NCI-H1048 (cell line): Measurements from ENCODE around the gene VIPR1.

Experiments used
- DNase-seq: peaks from one replicate; lab custom pipeline; 2025; lab: John Stamatoyannopoulos, UW

Gene VIPR1

DNA sequence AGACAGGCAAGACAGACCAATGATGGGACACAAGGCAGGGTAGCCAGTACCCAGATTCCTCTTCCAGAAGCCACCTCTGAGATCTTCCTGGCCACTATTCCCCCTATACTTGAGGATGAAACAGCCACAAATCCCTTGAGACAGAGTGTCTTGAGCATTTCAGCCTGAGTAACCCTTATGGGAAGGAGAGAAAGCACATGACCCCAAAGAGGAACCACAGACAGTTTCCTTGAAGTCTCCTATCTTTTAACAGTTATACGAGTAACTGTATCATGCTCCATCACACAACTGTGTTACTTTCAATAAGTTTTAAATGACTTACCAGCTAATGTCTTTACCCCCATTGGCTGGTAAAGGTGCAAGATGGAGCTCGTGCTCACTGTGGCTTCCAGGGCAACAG, 9.3 kb downstream of the VIPR1 start:
- no peak for DNase-seq

- DNase-seq, result no peak
Observed at GRCh38 chr3:42513121-42513520, 10.7 kb downstream of the VIPR1 start.

DNA sequence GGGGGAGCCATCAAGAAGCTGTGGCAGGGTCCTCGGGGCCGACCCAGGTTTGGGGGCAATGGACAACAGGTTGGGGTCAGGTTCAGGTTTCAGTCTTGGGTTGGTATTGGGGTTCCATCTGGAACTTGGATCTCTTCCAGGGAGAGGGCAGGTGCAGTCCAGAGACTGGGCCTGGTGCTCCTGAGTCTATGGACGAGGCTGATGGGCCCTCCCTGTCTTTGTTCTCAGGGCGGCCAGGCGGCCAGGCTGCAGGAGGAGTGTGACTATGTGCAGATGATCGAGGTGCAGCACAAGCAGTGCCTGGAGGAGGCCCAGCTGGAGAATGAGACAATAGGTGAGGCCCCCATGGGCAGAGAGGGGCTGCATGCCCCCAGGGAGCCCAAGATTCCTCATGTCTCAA, 11.1 kb downstream of the VIPR1 start:
- DNase-seq, result no peak

DNA sequence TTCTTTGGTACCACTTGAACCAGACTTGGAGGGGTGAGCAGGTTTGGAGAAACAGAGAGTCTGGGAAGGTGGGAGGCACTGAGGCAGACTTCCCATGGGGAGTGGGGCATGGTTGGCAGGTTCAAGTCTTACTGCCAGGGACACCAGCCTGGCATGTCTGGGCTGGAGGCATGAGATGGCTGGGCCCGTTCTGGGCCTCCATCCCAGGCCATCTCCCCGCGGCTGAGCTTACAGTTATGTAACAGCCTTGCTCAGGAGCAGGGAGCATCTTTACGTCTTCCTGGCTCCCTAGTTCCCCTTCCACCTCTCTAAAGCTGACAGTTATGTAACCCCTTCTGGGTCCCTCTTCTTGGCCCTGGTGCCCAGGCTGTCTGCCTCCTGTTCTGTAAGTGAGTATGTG, 12.4 kb downstream of the VIPR1 start:
- no peak for DNase-seq

DNA sequence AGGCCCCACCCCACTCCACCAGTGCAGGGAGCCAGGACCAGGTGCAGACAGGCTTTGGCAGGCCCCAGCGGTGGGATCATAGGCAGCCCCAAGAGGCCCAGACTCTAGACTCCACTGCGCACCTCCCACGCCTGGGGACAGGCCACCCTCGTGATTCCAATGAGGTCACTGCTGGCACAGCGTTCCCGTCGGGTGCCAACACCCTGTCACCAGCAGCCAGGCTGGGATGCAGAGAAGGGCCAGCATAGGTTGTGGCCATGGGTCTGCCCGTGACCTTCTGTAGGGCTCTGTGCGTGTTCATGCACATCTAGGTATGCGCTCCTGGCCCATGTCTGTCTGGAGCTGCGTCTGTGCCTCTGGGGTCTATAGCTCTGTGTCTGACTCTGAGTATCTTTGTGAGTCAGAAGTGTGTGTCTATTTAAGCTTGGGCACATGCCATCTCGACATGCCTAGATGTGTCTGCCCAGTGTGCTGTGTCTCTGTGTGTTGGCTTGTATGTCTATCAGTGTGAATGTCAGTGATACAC, 13.0 kb downstream of the VIPR1 start:
- DNase-seq, result no peak

DNA sequence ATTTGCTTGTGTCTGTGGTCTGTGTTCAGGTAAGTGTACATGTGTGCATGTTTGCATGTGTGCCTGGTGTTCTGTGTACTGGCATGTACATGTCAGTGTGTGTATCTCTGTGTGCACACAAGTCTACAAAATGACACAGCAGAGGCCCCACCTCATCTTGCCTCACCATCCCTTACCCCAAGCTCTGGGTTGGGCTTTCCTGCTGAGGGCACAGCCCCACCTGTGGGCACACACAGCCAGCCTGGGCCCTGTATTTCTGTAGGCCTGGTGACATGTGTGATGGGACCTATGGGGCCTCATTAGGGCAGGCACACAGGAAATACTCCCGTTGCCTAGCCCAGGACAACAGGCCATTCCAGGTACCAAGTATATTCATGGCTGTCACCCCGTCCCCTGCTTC, 13.5 kb downstream of the VIPR1 start:
- no peak for DNase-seq

- no peak for DNase-seq
Observed at GRCh38 chr3:42516443-42516842, 14.0 kb downstream of the VIPR1 start.

- DNase-seq, result no peak
Observed at GRCh38 chr3:42517117-42517516, 14.7 kb downstream of the VIPR1 start.

DNA sequence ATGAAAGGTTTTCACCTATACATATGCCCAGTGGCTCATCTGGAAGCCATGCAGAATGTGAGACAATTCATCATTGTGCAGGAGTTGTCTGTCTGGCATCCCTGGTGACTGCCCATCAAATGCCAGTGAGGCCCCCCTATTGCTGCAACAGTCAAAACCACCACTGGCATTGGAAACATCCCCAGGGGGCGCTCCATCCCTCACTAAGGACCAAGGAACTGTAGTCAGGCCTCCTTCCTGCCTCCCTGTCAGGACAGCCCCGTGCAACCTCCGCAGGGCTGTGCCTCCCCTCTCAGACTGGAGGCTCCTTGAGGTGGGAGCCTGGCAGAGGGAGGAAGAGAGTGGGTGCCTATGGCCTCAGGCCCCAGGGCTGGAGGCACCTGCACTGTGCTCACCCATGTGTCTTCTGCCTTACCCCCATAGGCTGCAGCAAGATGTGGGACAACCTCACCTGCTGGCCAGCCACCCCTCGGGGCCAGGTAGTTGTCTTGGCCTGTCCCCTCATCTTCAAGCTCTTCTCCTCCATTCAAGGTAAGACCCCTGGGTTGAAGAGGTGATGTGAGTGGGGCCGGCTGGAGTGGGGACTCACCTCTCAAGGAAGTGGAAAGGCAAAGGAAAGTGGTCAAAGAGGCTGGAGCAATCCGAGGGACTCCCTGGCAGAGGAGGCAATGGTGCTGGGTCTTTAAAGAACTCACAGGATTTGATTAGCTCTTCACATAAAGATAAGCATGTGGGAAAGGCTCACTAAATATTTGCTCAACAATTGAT, 16.5 kb downstream of the VIPR1 start:
- no peak for DNase-seq

- DNase-seq, result no peak
Observed at GRCh38 chr3:42519568-42519962, 17.1 kb downstream of the VIPR1 start.

GRCh38 chr3:42520336-42520735, 17.9 kb downstream of the VIPR1 start:
- no peak for DNase-seq

- DNase-seq, result no peak
Observed at GRCh38 chr3:42520906-42521305, 18.5 kb downstream of the VIPR1 start.

- DNase-seq, result no peak
Observed at GRCh38 chr3:42524751-42525150, 22.3 kb downstream of the VIPR1 start.

DNA sequence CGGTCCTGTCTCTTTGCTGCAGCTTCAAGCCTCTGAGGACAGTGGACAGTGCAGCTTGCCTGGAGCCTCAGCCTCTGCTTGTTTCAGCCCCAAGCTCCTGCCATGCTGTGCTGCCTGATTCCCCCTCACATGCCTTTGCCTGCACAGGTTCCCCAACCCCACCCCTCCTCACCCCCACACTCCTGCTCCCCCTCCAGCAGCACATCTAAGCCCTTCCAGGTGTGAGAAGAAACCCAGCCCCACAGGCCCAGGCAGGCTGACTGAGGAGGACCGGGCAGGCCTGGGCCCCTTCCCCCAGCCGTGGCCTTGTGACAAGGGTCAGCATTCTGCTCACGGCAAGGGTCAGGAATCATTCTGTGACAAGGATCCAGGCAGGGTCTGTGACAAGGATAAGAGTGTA, 22.8 kb downstream of the VIPR1 start:
- DNase-seq, result no peak

GRCh38 chr3:42525736-42526345, 23.4 kb downstream of the VIPR1 start:
- DNase-seq, result no peak

- DNase-seq, result no peak
Observed at GRCh38 chr3:42526616-42527367, 24.3 kb downstream of the VIPR1 start.

DNA sequence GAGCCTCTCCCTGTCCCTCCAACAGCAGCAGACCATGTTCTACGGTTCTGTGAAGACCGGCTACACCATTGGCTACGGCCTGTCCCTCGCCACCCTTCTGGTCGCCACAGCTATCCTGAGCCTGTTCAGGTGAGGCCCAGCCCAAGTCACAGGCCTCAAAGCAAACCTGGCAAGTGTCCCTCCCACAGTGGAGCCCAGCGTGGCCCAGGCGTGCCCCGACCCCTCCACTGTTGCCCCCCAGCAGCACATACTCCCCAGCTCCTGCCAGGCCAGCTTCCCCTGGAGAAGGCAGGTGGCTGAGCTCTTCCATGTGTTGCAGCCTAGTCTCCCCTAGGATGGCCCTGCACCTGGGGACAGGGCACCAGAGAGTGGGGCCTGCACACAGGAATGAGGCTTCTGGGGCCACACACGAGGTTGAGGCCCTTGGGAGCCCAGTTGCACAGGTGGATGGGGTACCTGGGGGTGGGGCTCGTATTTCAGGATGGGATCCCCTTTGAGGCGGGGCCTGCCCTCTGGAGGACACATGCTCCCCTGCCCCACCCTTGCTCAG, 25.0 kb downstream of the VIPR1 start:
- DNase-seq, result no peak

- no peak for DNase-seq
Observed at GRCh38 chr3:42529468-42529867, 27.0 kb downstream of the VIPR1 start.

DNA sequence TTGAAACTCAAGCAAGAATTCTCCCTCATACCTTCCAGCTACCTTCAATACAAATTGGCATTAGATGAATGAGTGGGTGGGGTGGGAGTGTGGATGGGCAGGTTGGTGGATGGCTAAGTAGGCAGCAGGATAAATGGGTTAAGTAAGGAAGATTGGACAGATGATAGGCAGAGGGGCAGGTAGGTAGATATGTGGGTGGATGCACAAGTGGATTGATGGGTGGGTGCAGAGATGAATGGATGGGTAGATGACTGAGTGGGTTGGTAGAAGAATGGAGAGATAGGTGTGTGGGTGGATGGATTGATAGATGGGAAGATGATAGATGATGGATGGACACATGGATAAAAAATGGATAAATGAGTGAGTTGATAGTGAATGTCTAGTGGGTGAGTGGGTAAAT, 27.6 kb downstream of the VIPR1 start:
- no peak for DNase-seq

DNA sequence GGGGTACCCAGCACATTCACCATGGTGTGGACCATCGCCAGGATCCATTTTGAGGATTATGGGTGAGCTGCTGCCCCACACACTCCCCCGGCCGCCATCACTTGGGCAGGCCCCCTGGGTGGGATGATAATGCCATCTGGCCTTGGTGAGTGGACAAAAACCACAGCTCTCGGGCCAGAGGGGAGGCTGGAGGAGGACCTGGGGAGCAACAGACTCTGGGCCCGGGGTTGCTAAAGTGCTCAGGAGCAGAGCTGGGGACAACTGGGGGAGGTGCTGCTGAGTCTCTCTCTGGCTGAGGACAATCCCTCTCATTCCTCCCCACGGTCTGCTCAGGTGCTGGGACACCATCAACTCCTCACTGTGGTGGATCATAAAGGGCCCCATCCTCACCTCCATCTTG, 29.0 kb downstream of the VIPR1 start:
- no peak for DNase-seq

DNA sequence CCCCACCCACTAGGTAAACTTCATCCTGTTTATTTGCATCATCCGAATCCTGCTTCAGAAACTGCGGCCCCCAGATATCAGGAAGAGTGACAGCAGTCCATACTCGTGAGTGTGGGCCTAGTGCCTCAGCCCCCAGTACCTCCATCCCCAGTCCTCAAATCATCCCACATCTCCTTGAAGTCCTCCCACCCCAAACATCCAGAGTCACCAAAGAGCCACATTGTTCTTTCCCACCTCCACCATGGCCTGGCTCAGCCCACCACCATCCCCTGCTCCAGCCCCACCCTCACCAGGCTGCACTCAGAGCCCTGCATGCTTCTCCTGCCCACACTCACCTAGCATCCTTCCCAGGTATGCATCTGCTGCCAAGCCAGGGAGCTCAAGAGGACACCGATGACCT, 29.8 kb downstream of the VIPR1 start:
- DNase-seq, result no peak

DNA sequence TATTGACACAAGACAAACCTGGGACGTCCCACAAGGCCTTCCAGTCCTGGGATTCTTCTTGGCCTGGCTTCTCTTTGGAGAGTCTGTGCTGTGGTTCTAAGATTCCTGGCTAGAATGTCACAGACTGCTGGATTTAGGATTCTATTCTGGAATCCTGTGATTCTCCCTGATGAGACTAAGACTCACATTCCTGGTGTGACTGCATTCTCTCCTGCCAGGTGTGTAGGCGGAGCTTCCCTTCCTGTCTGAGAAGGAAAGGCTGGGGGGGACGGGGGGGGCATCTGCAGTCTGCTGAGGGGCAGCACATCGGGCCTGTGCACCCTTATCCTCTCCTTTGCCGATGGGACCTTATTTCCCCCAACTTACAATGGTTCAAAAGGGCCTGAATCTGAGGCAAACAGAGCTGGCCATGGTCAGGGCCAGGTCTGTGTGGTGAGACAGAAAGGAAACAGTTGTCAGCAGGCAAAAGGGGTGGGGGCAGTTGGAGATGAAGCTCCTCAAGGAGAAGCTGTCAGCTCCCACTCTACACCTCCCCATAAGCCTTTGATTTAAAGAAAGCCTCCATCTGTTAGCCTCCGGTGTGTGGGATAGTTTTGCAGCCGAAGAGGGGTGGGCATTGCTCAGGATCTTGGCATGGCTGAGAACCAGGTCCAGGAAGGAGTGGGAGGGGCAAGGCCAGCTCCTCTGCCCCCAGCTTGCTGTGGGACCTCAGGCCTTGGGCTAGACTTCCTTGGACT, 30.9 kb downstream of the VIPR1 start:
- DNase-seq, result no peak
